Stimulated activated CD8-positive, alpha-beta memory T cell treated with anti-CD3 and anti-CD28 coated beads, Interleukin-2, amount 100 ng/mL, for 1 hour (primary cell): ENCODE data around the gene ISG15.
A peak's percentile ranks its signal among the peaks of the same experiment; 100 is the strongest.

Experiments used
- DNase-seq, 2 donors: peaks; one replicate each; pipeline ENCODE4 v3.0.0-alpha.2; 2020; ENCODE audit warnings: low read depth in 2 of 2

Gene ISG15

DNA sequence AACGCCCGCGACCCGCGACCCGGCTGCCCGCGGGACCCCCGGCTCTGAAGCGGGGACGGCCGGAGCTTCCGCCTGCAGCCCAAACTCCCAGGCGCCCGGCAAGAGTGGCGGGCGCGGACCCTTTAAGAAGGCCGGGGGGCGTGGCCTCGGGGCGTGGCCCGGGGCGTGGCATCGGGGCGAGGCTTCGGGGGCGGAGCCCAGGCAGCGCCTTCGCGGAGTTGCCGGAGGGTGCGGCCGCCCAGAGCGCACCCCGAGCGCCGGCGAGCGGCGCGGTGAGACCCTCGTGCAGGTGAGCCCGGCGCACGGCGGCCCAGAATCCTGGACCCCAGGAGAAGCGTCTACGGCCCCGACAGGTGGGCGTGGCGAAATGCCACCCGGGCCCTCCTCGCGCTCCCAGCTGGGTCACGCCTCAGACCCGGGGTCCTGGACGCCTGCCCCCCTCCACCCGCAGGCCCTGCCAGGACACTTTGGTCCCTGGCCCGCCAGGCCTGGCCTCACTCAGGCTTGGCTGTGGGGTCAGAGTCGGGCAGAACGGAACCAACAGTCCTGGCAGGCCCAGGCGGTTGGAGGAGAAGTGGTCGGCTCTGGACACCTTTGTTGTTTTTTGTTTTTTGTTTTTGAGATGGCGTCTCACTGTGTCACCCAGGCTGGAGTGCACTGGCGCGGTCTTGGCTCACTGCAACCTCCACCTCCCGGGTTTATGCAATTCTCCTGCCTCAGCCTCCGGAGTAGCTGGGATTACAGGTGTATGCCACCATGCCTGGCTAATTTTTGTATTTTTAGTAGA, 46.4 kb downstream of the ISG15 start:
- peak; percentile 87 to 89 for DNase-seq

DNA sequence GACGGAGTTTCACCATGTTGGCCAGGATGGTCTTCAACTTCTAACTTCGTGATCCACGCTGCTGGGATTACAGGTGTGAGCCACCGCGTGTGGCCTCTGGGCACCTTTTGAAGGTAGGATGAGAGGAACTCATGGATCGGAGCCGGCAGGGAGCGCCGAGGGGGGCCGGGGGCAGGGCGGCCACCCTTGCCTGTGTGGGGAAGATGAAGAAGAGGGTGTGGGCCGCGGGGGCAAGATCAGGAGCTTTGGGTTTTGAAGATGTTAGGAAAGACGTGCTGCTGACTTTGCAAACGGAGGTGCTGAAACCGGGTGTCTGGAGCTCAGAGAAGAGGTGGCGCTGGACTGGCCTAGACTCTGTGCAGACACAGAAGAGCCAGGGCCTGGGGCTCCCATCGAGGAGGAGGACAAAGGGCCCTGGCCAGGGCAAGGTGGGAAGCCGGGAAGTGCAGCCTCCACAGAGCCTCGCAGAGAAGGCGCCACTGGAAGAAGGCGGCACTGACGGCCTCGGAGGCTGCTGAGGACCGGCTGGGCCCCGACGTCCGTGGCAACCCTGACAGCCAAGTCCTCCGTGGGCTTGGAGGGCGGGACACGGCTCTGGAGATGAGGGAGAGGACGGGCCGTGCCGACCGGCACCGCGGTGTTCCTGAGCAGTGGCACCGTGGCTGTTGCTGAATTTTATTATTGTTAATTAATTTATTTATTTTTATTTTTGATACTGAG, 47.1 kb downstream of the ISG15 start:
- DNase-seq: no peak

DNA sequence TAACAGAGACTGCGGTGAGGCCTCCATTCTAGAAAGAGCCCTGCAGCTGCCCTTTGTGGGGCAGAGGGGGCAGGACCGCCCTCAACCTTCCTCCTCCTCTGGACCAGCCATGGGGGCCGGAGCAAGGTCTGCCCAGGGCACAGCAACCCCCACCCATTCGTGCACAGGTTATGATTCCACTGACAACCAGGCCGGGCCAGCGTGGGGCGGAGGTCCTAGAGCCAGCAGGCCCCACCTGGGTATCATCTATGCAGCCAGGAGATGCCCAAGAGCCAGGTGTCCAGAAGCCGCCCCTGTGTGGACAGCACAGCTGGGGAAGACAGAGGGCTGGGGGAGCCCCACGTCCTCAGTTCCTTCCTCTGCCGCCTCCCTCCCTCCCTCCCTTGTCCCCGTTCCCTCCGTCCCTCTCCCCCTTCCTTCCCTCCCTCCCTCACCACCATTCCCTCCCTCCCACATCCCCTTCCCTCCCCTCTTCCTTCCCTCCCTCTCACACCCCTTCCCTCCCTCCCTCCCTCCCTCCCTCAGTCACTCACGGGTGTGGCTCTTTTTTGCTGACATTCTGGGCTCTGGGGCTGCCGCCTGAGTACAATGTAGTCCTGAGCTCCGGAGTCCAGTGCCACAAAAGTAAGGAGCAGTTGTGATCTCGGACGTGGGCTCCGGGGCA, 48.5 kb downstream of the ISG15 start:
- DNase-seq: no peak

DNA sequence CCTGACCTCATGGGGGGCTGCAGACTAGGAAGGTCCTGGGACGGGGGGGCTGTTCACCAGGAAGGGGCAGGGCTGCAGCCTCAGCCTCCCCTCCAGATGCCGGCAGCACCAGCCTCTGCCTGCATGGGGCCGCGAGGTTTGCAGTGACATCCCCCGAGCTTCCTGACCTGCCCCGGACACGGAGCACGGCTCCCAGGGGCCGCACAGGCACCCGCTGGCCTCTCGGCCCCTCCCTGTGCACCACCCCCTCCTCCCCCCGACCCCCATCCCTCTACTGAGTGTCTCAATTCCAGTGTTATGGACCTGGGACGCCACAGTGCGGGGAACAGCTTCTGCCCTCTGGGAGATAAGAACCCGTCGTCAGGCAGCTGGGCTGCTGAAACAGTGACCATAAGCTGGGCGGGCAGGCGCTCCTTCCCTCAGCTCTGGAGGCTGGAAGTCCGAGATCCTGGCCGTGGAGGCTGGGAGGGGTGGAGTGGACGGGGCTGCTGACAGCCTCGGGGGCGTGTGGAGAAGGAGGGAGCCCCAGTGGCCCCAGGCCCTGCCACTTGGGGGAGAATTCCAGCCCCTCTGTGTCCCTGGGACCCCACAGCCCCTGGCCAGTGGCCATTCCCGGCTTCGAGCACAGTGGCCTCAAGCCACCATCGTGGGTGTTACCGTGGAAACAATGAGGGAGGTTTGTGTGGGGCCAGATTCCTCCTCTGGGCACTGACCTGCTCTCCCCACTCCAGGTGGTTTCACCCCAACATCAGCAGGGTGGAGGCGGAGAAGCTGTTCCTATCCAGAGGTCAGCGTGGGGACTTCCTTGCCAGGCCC, 49.3 kb downstream of the ISG15 start:
- DNase-seq: no peak

DNA sequence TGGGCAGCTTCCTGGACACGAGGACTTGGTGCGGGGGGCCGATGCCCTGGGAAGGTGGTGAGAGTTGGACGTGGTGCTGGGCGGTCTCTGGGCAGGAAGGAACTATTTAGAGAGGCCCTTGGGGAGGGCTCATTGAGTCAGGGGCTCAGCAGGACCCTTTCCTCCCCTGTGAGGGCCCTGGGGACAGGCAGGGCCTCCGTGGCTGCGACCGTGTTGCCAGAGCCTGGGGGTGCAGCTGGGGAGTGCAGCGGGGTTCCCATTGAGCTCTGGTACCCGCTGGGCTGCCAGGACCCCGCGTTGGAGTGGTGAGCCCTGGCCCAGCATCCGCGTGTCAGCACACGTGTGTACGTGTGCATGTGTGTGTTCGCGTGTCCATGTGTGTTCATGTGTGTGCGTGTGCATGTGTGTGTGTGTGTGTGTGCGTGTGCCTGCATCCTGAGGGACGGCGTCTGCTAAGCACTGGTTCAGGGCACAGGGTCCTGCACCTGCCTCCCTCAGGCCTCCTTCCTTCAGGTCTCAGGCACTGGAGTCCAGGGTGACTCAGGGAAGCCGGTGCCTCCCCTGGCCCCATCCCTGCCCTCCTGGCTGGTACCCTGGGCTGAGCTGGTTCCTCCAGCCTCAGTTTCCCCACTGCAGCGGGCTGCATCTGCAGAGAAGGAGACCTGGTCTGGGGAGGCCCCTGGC, 50.1 kb downstream of the ISG15 start:
- DNase-seq: no peak
